ENCODE measurements around the gene FRMD4B.

DNA sequence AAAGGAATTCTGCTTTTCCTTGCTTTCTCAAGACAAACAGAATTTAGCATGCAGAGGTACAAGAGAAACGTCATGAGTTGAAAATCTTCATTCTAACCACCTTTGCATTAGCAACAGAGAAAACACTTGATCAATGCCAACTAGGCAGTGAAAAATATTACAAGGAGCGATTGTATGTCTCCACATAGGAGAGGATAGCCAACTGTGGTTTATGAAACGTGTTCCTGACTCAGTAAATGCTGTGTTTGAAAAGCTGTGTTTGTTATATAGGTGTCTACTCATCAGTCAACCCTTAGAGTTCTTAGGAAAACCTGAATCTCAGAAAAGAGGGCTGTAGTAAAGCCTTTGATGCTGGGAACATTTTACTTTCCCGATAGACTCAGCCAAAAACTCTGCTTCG, 102.4 kb downstream of the FRMD4B start:
- TF ChIP-seq CTCF (conservative IDR thresholded peaks at IDR 0.05 in 1 of 2, IDR thresholded peaks at IDR 0.05 in 1 of 2; ENCODE audit: low read depth in 1 of 2, low read length in 2 of 2) (no peak), EZH2 (IDR thresholded peaks at IDR 0.05; ENCODE audit: low read length, missing control alignments) (no peak)
